ENCODE measurements around the gene AGMAT.

DNA sequence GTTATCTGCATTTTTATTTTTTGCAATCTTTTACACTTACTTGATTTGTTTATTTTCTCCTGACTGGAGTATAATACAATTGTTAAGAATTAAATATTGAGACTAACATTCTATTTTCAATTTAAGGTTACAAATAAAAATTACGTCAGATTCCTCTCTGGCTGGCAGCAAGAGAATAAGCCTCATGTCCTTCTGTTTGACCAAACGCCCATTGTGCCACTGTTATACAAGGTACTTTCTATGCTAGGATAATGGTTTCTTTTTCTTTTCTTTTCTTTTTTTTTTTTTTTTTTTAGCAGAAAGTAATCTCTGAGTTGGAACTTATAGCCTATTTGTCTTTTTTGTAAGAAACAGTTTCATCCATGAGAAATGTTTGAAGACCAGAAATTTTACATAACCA is 38.2 kb downstream of the AGMAT start:
- TF ChIP-seq, protein P1, sequence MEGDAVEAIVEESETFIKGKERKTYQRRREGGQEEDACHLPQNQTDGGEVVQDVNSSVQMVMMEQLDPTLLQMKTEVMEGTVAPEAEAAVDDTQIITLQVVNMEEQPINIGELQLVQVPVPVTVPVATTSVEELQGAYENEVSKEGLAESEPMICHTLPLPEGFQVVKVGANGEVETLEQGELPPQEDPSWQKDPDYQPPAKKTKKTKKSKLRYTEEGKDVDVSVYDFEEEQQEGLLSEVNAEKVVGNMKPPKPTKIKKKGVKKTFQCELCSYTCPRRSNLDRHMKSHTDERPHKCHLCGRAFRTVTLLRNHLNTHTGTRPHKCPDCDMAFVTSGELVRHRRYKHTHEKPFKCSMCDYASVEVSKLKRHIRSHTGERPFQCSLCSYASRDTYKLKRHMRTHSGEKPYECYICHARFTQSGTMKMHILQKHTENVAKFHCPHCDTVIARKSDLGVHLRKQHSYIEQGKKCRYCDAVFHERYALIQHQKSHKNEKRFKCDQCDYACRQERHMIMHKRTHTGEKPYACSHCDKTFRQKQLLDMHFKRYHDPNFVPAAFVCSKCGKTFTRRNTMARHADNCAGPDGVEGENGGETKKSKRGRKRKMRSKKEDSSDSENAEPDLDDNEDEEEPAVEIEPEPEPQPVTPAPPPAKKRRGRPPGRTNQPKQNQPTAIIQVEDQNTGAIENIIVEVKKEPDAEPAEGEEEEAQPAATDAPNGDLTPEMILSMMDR (IDR thresholded peaks at IDR 0.05) = no peak
- no peak for TF ChIP-seq EZH2 (IDR thresholded peaks at IDR 0.05; ENCODE audit: borderline replicate concordance, insufficient read depth, low read depth, low read length, poor library complexity, severe bottlenecking)

Data from B cell (primary cell).